ENCODE results near the gene LDLRAD2. TPM values are rescaled to one million over a fixed set of nuclear protein-coding genes. Genes with fewer than 3 reads are reported as not detected.

The LDLRAD2 gene
- total and polyA plus RNA-seq, 10 of the 15 experiments (the other 5 are each of a cell fraction or from before 2014, with no cell fraction given), result 0.04 to 0.23 (median 0.11) TPM; not detected in 7

DNA sequence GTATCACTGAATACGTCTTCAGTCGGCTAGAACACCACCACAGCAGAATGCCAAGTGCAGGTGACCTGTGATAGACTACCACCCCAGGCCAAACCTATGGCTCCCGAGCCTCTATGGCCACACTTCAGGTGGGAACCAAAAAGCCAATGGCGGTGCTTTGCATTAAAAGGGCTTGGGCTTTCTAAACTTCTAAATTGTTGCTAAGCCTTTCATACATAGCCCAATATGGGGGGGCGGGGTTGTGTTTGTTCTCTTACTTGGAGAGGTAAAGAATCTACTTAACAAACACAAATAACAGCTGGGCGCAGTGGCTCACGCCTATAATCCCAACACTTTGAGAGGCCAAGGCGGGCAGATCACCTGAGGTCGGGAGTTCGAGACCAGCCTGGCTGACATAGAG lies 48.8 kb upstream of the LDLRAD2 start:
- CTCF ChIA-PET, result interaction anchor here (0.8 to 6.2 kb wide), 5 partner anchors 11 to 264 kb away, joined by 3 to 50 read pairs (median 4); partner anchors contain the start of gene USP48
- Histone ChIP-seq H3K4me3 (0 out of 2 replicates have a peak overlapping the region, but pooled peaks have one; percentile 37), H3K36me3 (ENCODE audit: control insufficient read depth in 2 of 2, insufficient read depth in 2 of 2, low read length in 1 of 2) (peaks cover 0 to 1% of the 10 kb centered on the region in 2 experiments; a peak in 2 of 4 replicates), H3K9me3 (replicated peaks; ENCODE audit: control insufficient read depth, insufficient read depth, low read length) (no peaks in the 10 kb centered on the region; the same call in 1 of the 3 replicates), H3K27ac (ENCODE audit: control insufficient read depth, insufficient read depth) (peak overlapping the region; percentile 99), H3K9ac (ENCODE audit: control insufficient read depth, insufficient read depth, low read length) (peak overlapping the region; percentile 82), H3K4me1 (ENCODE audit: control insufficient read depth, insufficient read depth, low read length) (peaks cover 81% of the 10 kb centered on the region), H2AFZ (ENCODE audit: control insufficient read depth, low read depth, low read length) (no peak overlapping the region; the same call in 1 of the 2 replicates), H3K4me2 (ENCODE audit: control insufficient read depth, insufficient read depth) (peak overlapping the region; percentile 91), H3K79me2 (ENCODE audit: control insufficient read depth, insufficient read depth, low read length) (peaks cover 96% of the 10 kb centered on the region), H3K27me3 (replicated peaks in 1 of 2; ENCODE audit: control insufficient read depth in 2 of 2, insufficient read depth in 2 of 2, low read length in 1 of 2) (no peaks in the 10 kb centered on the region), H4K20me1 (ENCODE audit: control insufficient read depth, insufficient read depth) (no peaks in the 10 kb centered on the region)
- DNase-seq (ENCODE audit: low read depth, low spot score) (no peak), ATAC-seq (peak; percentile 7; the same call in 2 of the 3 replicates), FAIRE-seq (no peak)
- POLR2A ChIA-PET, result interaction anchor here (7.0 to 7.7 kb wide), 2 partner anchors 12 to 19 kb away, joined by 102 to 107 read pairs; partner anchors contain the start of gene USP48
- TF ChIP-seq MEF2A (IDR thresholded peaks at IDR 0.05; ENCODE audit: insufficient read depth, low read depth, low read length) (0 out of 2 replicates have a peak, but pooled peaks have one; percentile 0), POLR2A (IDR thresholded peaks at IDR 0.05; ENCODE audit: low read depth, low read length) (peak; percentile 31; the same call in 1 of the 2 replicates), JUNB (IDR thresholded peaks at IDR 0.05) (no peak), POLR2AphosphoS5 (IDR thresholded peaks at IDR 0.05; ENCODE audit: low read length) (0 out of 2 replicates have a peak, but pooled peaks have one; percentile 10), YY1 (IDR thresholded peaks at IDR 0.05; ENCODE audit: low read depth, low read length) (peak; percentile 24; the same call in 1 of the 2 replicates)
- TF ChIP-seq, protein P1, sequence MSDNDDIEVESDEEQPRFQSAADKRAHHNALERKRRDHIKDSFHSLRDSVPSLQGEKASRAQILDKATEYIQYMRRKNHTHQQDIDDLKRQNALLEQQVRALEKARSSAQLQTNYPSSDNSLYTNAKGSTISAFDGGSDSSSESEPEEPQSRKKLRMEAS (IDR thresholded peaks at IDR 0.05; ENCODE audit: low read depth, low read length), result no peak
- TF ChIP-seq, protein P2, sequence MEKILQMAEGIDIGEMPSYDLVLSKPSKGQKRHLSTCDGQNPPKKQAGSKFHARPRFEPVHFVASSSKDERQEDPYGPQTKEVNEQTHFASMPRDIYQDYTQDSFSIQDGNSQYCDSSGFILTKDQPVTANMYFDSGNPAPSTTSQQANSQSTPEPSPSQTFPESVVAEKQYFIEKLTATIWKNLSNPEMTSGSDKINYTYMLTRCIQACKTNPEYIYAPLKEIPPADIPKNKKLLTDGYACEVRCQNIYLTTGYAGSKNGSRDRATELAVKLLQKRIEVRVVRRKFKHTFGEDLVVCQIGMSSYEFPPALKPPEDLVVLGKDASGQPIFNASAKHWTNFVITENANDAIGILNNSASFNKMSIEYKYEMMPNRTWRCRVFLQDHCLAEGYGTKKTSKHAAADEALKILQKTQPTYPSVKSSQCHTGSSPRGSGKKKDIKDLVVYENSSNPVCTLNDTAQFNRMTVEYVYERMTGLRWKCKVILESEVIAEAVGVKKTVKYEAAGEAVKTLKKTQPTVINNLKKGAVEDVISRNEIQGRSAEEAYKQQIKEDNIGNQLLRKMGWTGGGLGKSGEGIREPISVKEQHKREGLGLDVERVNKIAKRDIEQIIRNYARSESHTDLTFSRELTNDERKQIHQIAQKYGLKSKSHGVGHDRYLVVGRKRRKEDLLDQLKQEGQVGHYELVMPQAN (conservative IDR thresholded peaks at IDR 0.05), result 0 out of 2 replicates have a peak, but pooled peaks have one; percentile 33
- RAD21 ChIA-PET (ENCODE audit: unreplicated experiment), result interaction anchor here (0.6 to 5.4 kb wide), 6 partner anchors 9 to 262 kb away, joined by 3 to 100 read pairs (median 9); partner anchors contain the start of gene USP48
- in situ Hi-C loops (cut with MboI) (no loop called here), intact Hi-C loops (cut with micrococcal nuclease; ENCODE audit: unreplicated experiment) (loop anchor here (5.0 kb wide), 1 partner anchor 264 kb away; no protein-coding TSS in a partner anchor)
- SMC1A ChIA-PET (ENCODE audit: uncharacterized antibody, unreplicated experiment), result interaction anchor here (1.2 to 9.1 kb wide), 5 partner anchors 13 to 256 kb away, joined by 3 to 121 read pairs (median 6); partner anchors contain the start of gene USP48
- TSS peak; percentile 86 for BruUV-seq (replicated peaks)
- WGBS (ENCODE audit: insufficient coverage, insufficient replicate concordance, low lambda C conversion rate, missing lambda C conversion rate), result 13% methylated on average over 10 of the region's 10 CpGs

Measured in GM12878 (cell line).